GM21723 (cell line): ENCODE measurements around the gene ALPK1.
"Not testable (repeated sequence)": the region's sequence is repeated elsewhere in the genome, so short reads cannot be mapped to it uniquely, and the experiment has no call there.

ENCODE experiments used
- ATAC-seq: cut with Tn5 transposase; IDR thresholded peaks from one replicate; pipeline ENCODE4 v1.9.1; 2021; ENCODE audit warnings: mild to moderate bottlenecking, moderate library complexity; ENCODE audit not compliant: unreplicated experiment

ALPK1 gene

GRCh38 chr4:112284166-112284565, 13.0 kb upstream of the ALPK1 start:
- no peak for ATAC-seq

GRCh38 chr4:112284662-112285411, 12.3 kb upstream of the ALPK1 start:
- no peak for ATAC-seq

- ATAC-seq, result peak; percentile 34
These were observed 9.7 kb upstream of the ALPK1 start for GRCh38 chr4:112287258-112287989.

GRCh38 chr4:112288455-112288854, 8.7 kb upstream of the ALPK1 start:
- ATAC-seq, result peak; percentile 37

- no peak for ATAC-seq
These were observed 7.5 kb upstream of the ALPK1 start for GRCh38 chr4:112289407-112290253.

GRCh38 chr4:112290341-112290740, 6.8 kb upstream of the ALPK1 start:
- no peak for ATAC-seq

- ATAC-seq, result no peak
These were observed 2.6 kb downstream of the ALPK1 start for GRCh38 chr4:112299721-112300120.

GRCh38 chr4:112302320-112303274, 5.4 kb downstream of the ALPK1 start:
- ATAC-seq, result peak; percentile 67

- not testable (repeated sequence) for ATAC-seq
These were observed 8.3 kb downstream of the ALPK1 start for GRCh38 chr4:112305477-112305876.

GRCh38 chr4:112309263-112309791, 12.2 kb downstream of the ALPK1 start:
- ATAC-seq, result not testable (repeated sequence)

- ATAC-seq, result no peak
These were observed 14.3 kb downstream of the ALPK1 start for GRCh38 chr4:112311516-112311915.

GRCh38 chr4:112312610-112313239, 15.6 kb downstream of the ALPK1 start:
- ATAC-seq, result peak; percentile 97

GRCh38 chr4:112315446-112315845, 18.3 kb downstream of the ALPK1 start:
- ATAC-seq, result no peak

- no peak for ATAC-seq
These were observed 19.2 kb downstream of the ALPK1 start for GRCh38 chr4:112316360-112316759.

GRCh38 chr4:112318239-112319142, 21.3 kb downstream of the ALPK1 start:
- peak; percentile 97 for ATAC-seq

- ATAC-seq, result no peak
These were observed 24.9 kb downstream of the ALPK1 start for GRCh38 chr4:112321776-112322684.

- no peak for ATAC-seq
These were observed 25.7 kb downstream of the ALPK1 start for GRCh38 chr4:112322866-112323265.
